AG04449 (cell line): ENCODE measurements around the gene RAB14.
A peak's percentile ranks its signal among the peaks of the same experiment; 100 is the strongest.

ENCODE experiments used
- CTCF ChIA-PET: fragments of 350-600 bp; formaldehyde crosslinking; extraction: SDS; loops from one replicate; lab custom pipeline; 2021; ENCODE audit warnings: antibody characterized with exemption; lab: Yijun Ruan, JAX
- POLR2A ChIA-PET: fragments of 400-600, 350-600 bp; formaldehyde crosslinking; extraction: SDS; loops from one replicate; lab custom pipeline; 2020; ENCODE audit warnings: antibody characterized with exemption, inconsistent platforms; lab: Yijun Ruan, JAX
- DNase-seq: peaks from one replicate; pipeline ENCODE4 v3.0.0-alpha.2; 2010; ENCODE audit warnings: low read depth, low spot score
- H3K4me3 ChIP-seq: 2 replicates; pipeline ENCODE4 v1.5.1; 2011; ENCODE audit warnings: low read depth, mild to moderate bottlenecking, control low read depth, low read length
- TF ChIP-seq, protein P1 (sequence below): IDR thresholded peaks from one replicate; pipeline ENCODE4 v1.5.1; 2011; ENCODE audit warnings: mild to moderate bottlenecking, moderate library complexity, low read length, control low read depth, inconsistent platforms; ENCODE audit not compliant: insufficient read depth; ENCODE audit errors: missing control alignments

RAB14 gene

DNA sequence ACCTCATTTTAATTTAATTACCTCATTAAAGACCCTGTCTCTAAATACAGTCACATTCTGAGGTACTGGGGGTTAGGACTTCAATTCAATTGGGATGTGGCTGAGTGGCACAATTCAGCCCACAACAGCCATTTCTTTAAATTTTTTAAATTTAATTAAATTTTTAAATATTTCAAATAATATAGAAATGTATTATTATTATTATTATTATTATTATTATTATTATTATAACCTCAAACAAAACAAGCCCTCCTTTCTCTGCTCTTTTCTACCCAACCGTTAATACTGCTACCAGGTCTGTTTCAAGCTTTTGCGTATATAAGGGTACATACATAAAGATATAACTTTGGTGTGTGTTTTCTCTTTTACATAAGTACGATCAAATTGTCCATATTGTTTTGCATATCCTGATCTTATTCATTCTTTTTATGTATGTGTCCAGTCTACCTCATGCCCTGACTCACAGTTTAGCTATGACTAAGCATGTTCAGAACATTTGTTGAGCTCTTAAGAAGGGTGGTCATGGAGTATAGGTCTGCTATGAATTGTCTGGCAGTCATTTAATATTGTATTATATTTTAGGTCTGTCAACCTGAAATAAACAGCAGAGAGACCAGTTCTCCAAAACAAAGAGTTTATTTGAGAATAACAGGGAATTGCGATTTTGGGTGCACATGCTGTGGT is 16.1 kb upstream of the RAB14 start:
- CTCF ChIA-PET, result interaction anchor here (0.8 to 13.2 kb wide), 12 partner anchors 8 to 182 kb away, joined by 3 to 195 read pairs (median 3); no protein-coding TSS in a partner anchor
- H3K4me3 ChIP-seq, result no peak overlapping the region
- POLR2A ChIA-PET, result no interaction called here
- TF ChIP-seq, protein P1, sequence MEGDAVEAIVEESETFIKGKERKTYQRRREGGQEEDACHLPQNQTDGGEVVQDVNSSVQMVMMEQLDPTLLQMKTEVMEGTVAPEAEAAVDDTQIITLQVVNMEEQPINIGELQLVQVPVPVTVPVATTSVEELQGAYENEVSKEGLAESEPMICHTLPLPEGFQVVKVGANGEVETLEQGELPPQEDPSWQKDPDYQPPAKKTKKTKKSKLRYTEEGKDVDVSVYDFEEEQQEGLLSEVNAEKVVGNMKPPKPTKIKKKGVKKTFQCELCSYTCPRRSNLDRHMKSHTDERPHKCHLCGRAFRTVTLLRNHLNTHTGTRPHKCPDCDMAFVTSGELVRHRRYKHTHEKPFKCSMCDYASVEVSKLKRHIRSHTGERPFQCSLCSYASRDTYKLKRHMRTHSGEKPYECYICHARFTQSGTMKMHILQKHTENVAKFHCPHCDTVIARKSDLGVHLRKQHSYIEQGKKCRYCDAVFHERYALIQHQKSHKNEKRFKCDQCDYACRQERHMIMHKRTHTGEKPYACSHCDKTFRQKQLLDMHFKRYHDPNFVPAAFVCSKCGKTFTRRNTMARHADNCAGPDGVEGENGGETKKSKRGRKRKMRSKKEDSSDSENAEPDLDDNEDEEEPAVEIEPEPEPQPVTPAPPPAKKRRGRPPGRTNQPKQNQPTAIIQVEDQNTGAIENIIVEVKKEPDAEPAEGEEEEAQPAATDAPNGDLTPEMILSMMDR, result no peak
- no peak for DNase-seq

DNA sequence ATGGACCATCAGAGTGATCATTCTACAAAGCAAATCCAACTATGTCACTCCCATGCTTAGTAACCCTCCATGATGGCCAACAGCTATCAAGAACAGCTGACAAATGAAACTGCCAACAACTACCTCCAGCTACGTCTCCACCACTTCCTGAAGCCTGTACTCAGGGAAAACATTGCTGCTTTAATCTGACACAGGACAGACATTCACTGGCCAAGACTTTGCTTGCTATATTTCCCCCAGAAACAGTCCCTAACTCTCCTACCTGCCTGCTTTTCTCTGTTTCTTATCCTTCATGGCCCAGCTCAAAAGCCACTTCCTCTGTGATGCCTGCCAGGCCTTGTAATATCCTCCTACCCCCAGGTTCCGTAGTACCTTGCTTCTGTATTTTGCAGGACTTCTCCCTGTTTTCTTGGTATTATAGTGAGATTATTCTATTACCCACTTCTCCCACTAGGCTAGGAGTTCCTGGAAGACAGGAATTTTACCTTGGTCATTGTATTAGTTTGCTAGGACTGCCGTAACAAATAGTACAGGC is 14.7 kb upstream of the RAB14 start:
- CTCF ChIA-PET, result interaction anchor here (1.0 to 13.2 kb wide), 12 partner anchors 8 to 184 kb away, joined by 3 to 195 read pairs (median 12); no protein-coding TSS in a partner anchor
- no peak overlapping the region for H3K4me3 ChIP-seq
- POLR2A ChIA-PET, result interaction anchor here (1.1 kb wide), 1 partner anchor 62 kb away, joined by 4 read pairs; no protein-coding TSS in a partner anchor
- TF ChIP-seq, protein P1, result no peak
- no peak for DNase-seq

DNA sequence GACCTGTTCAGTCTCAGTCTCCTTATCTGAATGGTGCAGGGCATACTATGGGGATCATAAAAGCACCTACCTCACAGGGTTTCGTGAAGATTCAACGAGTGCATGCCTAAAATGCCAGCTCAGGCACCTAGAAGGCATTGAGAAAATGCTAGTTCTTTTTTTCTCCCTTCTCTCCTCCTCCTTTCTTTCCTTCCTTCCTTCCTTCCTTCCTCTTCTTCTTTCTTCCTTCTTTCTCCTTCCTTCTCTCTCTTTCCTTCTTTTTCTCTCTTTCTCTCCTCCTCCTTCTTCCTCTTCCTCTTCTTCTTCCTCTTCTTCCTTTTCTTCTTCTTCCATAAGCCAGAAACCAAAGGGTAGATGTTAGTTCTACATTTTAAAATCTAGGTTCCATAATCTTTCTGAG is 12.3 kb upstream of the RAB14 start:
- POLR2A ChIA-PET, result interaction anchor here (1.2 to 1.6 kb wide), 3 partner anchors 58 to 118 kb away, joined by 3 to 5 read pairs (median 4); no protein-coding TSS in a partner anchor
- TF ChIP-seq, protein P1, result no peak
- no peak overlapping the region for H3K4me3 ChIP-seq
- no peak for DNase-seq
- CTCF ChIA-PET, result interaction anchor here (0.6 to 13.2 kb wide), 43 partner anchors 9 to 459 kb away, joined by 3 to 195 read pairs (median 10); partner anchors contain the start of genes GSN and RAB14

DNA sequence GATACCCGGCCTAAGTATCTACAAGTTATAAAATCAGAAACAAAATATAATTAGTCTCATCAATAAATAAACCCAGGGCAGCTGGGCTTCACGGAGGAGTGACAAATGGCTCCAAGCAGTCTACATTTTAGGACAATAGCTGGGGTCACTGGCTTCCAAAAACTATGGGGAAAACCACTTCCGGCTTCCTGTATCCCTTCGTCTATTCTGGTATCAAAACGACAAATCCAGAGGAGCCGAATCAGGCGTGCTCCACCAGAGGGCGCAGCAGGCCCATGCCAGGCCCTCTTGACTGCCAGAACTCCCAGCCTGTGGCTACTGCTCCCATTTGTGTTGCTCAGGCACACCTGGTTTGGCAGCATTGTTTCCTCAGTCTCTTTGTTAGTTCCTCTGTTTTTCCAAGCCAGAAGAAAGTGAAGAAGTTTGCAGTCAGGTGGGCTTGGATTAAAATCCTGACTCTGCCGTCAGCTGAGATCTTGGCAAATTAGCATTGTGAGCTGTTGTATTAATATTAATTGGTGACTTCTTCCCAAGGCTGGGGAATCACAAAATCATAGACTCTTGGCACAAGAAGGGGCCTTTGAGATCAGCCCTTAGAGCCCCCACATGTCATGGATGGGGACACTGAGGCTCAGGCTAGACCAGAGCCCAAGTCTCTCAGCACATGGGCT is 11.6 kb upstream of the RAB14 start:
- TF ChIP-seq, protein P1, result peak; percentile 93
- peak; percentile 45 for DNase-seq
- ChIA-PET CTCF (interaction anchor here (0.6 to 13.2 kb wide), 50 partner anchors 8 to 458 kb away, joined by 3 to 195 read pairs (median 8); partner anchors contain the start of genes GSN and RAB14), POLR2A (interaction anchor here (1.2 to 1.6 kb wide), 3 partner anchors 59 to 118 kb away, joined by 3 to 5 read pairs (median 4); no protein-coding TSS in a partner anchor)
- H3K4me3 ChIP-seq, result no peak overlapping the region

DNA sequence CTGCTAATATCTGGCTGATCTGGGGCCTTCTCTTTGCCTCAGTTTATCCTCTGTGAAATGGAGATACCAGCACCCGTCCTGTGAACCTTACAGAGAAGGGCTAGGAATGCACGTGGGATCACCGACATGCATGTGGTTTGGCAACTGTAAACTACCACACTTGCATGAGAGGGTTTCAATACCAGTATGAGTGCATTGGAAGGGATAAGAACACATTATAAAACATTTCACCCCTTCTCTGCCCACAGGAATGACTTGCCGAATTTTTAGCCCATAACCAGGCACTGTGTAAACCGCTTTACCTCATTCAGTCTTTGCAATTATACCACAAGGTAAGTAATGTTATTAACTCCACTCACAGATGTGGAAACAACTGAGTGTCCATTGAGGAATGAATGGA is 8.9 kb upstream of the RAB14 start:
- DNase-seq, result no peak
- ChIA-PET CTCF (interaction anchor here (1.3 to 13.2 kb wide), 10 partner anchors 8 to 190 kb away, joined by 5 to 195 read pairs (median 60); partner anchors contain the start of genes GSN and RAB14), POLR2A (no interaction called here)
- H3K4me3 ChIP-seq, result no peak overlapping the region
- TF ChIP-seq, protein P1, result no peak
